ENCODE measurements around the gene ZNF236.
"Not testable (repeated sequence)": the region's sequence is repeated elsewhere in the genome, so short reads cannot be mapped to it uniquely, and the experiment has no call there.

Gene ZNF236

DNA sequence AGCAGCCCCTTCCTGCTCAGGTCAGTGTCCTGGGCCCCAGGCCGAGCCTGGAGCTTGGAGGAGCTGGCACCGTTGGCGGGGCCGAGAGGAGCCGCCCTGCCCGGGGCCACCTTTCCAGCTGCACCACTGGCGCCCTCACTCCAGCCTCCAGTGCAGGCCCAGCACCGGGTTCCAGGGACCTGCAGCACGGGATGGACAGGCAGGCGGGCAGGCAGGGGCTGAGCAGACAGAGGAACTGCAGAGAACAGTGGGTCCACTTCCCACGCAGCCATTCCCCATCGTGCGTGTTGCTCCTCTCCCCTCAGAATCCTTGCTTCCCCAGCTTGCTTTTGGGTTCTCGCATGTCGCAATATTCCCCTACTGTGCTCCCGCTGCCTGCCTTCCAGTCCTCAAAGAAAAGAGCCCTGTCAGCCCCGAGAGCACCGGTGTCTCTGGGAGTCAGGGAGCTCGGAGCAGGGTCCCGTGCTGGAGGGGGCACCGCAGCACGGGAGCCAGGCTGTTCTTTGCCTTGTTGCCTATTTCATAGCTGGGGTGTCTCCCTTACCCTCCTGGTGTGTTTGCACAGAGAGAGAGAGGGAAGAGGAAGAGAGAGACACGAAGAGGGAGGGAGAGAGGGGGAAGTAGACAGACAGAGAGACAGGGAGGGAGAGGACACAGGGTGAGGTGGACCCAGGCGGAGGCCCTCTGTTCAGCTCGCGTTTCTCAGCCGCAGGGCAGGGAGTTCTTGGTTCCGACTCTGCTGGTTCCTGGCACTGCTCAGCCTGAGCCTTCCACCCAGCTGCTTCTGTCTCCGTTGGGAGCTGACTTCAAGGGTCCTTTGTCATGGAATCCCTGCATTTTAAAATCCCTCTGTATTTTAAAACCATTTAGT lies 184.2 kb downstream of the ZNF236 start:
- DNase-seq (ENCODE audit: low read depth in 2 of 2) = no peak

DNA sequence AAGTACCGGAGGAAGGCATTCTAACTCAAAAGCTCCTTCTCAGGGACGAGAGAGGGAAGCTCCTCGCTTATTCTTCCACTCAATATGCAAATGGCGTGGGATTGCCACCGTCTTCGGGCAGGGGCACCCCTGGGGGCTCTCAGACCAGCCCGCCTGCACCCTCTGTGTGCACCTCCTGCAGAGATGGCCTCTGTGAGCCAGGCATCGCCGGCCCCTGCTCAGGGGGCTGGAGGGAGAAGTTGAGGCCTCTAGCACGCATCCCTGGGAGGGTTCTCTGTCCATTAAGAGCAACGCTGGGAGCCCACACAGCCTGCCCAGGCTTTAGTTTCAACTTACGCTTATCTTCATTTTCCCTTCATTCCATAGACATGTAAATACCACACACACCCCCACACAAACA lies 184.9 kb downstream of the ZNF236 start:
- DNase-seq (ENCODE audit: low read depth in 2 of 2) = no peak

DNA sequence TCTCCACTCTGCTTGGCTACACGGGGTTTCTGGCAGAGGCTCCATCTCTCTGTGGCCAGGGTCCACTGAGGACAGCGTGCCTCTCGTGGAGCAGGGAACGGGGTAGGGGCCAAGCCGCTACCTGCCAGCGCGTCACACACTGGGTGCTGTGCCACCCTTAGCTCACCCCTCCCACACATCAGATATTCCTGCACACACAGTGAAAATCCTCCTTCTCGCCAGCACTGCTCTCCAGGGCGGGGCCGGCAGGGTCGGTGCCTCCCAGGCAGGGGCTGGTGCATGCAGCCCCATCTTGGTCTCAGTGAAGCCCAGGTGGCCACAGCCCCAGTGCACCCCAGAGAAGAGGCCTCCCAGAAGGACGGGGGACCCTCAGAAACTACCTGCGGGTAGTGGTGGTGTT lies 185.6 kb downstream of the ZNF236 start:
- no peak for DNase-seq (ENCODE audit: low read depth in 2 of 2)

- DNase-seq (ENCODE audit: low read depth in 2 of 2) = no peak
Observed at GRCh38 chr18:77008576-77009315, 186.4 kb downstream of the ZNF236 start.

DNA sequence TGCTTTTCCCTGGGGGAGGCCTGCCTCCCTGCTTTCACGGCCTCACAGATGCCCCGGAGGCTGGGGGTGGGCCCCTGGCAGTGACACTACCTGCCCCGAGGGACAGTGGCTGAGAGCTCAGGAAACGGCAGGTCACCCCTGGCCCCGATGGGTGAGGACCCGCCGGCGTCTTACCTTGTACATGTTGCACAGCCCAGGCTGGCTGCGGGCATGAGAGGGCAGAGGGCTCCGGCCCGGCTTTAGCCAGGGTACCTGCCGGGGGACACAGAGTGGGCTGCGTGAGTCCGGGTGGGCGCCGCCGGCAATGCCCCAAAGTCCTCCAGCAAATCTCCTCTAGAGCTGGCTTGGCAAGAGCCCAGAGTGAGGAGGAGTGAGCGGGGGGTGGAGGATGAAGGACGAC lies 187.3 kb downstream of the ZNF236 start:
- DNase-seq (ENCODE audit: low read depth in 2 of 2) = no peak

- no peak for DNase-seq (ENCODE audit: low read depth in 2 of 2)
Observed at GRCh38 chr18:77012120-77012519, 189.8 kb downstream of the ZNF236 start.

- DNase-seq (ENCODE audit: low read depth in 2 of 2) = no peak
Observed at GRCh38 chr18:77012806-77013541, 190.6 kb downstream of the ZNF236 start.

DNA sequence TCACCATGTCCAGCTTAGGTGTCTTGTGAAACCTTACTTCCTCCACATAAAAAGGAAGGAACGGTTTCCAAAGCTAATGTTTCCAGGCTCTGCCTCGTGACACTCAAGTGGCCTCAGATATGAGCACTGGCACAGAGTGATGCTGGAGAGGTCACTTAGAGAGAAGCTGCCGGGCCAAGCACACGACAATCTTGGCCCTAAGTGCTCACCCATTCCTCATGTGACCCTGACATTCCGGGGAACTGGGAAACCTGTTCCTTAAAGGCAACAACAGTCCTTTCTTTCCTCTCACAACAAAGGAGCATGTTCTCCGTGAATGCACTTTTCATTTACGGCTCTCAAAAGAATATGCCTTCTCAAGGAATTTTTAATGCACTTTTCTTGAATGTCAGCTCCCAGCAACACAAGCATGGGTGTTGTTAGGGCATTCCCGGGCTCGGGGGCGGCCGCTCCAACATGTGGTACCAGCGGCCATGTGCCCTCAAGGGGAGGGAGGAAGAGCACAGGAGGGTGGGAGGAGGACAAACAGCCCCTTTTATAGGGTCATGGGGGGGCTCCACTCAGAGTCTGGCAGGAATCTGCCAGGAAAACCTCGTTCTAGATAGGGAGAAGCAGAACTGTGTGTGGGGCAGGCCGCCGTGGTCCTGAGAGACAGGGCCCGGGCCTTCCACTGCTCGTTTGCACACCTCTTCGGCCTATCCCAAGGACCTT lies 191.6 kb downstream of the ZNF236 start:
- DNase-seq (ENCODE audit: low read depth in 2 of 2) = no peak

DNA sequence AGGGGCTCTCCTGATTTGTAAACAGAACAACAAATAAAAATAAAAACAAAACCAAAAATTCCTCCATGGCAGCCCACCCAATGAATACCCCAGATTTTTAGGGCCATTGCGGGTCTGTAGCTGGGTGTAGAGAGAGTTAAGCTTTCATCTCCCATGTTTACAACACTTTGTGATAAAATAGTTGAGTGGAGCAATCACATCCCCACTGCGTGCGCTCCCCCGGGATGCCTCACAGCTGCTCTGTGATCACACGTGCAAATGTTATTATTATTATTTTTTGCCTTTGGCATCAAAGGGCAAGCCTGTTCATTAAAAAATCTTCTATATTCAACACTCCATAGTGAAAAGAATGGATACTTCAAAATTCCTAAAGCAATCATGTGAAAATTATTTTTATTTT lies 192.2 kb downstream of the ZNF236 start:
- DNase-seq (ENCODE audit: low read depth in 2 of 2) = no peak

GRCh38 chr18:77015169-77015568 lies 192.8 kb downstream of the ZNF236 start:
- DNase-seq (ENCODE audit: low read depth in 2 of 2) = no peak

DNA sequence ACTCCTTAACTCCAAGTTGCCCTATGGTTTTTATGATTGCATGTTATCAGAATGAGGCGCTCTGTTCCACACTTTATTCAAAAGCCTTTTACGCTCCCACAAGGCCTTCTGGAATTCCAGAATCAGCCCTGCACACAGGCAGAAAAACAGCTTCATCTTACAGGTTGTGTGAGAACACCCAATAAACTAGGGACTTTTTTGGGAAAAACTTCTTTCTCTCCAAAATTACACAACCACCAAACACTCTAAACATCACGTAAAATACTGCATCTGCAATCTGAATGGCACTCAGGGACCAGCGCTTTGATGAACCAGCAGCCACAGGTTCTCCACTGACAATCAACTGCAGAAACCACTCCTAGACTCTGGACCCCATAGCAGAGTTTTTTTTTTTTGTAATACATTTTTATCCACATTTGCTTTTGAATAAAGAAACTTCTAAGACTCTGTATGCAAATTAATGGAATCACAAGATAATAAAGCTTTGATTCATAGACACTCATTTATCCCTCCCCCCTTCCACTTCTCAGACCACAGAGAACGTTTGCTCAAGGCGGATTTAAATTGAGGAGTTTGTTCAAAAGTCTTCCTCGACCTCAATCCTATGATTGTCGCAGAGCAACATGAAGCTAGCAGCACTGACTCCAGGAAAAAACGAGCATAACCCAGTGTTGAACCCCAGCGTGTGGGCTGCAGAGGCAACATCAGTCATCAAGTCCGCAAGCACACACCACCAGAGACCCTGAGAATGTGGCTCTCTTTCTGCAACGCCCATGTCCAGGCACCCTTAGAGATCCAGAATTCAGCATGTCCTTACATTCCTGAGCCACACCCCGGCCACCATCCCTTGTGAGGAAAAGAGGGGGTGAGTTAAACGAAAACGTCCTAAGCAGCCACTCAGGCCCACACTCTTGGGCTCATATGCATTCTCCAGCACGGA lies 193.7 kb downstream of the ZNF236 start:
- no peak for DNase-seq (ENCODE audit: low read depth in 2 of 2)

- DNase-seq (ENCODE audit: low read depth in 2 of 2) = no peak
Observed at GRCh38 chr18:77016936-77017335, 194.6 kb downstream of the ZNF236 start.

- DNase-seq (ENCODE audit: low read depth in 2 of 2) = no peak
Observed at GRCh38 chr18:77017355-77017754, 195.0 kb downstream of the ZNF236 start.

DNA sequence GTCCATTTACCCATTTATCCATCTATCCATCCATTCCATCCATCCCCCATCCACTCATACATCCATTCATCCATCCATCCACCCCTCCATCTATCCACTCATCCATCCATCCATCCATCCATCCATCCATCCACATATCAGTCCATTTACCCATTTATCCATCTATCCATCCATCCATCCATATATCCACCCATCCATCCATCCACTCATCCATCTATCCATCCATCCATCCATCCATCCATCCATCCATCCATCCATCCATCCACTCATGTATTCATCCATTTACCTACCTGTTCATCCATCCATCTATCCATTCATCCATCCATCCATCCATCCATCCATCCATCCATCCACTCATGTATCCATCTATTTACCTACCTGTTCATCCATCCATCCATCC lies 196.3 kb downstream of the ZNF236 start:
- DNase-seq (ENCODE audit: low read depth in 2 of 2) = not testable (repeated sequence)

GRCh38 chr18:77019641-77020040 lies 197.3 kb downstream of the ZNF236 start:
- DNase-seq (ENCODE audit: low read depth in 2 of 2) = no peak

All from activated CD4-positive, alpha-beta T cell treated with anti-CD3 and anti-CD28 coated beads for 24 hours (primary cell).